Loucy (cell line): ENCODE measurements around the gene NEK6.

Source experiments
- EZH2phosphoT487 ChIP-seq: fragments of 200-600 bp; IDR thresholded peaks from 2 replicates; pipeline ENCODE4 v1.6.1; 2018; ENCODE audit warnings: antibody characterized with exemption, mild to moderate bottlenecking, moderate library complexity, borderline replicate concordance
- TF ChIP-seq, protein P1 (sequence below): fragments of 200-600 bp; sonication (generic); conservative IDR thresholded peaks from 2 replicates; pipeline ENCODE4 v1.5.1; 2014; ENCODE audit warnings: mild to moderate bottlenecking, antibody characterized with exemption, low read length

DNA sequence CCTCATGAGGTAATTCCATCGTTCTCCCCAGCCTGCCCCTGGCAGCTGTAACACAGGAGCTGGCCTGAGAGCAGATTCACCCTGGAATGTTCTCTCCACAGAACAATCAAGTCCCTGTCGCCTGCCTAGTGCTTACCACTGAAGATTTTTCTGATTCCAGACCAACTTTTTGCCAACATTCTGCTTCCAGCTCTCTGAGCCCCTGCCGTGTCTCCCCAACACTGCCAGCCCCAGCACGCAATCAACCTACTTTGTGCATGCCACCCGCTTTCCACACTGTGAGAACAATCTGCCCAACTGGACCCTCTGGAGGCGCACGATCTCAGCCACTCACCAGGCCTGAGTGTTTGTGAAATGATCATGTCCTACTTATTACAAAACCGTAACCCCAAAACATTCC, 94.9 kb downstream of the NEK6 start:
- TF ChIP-seq, protein P1, sequence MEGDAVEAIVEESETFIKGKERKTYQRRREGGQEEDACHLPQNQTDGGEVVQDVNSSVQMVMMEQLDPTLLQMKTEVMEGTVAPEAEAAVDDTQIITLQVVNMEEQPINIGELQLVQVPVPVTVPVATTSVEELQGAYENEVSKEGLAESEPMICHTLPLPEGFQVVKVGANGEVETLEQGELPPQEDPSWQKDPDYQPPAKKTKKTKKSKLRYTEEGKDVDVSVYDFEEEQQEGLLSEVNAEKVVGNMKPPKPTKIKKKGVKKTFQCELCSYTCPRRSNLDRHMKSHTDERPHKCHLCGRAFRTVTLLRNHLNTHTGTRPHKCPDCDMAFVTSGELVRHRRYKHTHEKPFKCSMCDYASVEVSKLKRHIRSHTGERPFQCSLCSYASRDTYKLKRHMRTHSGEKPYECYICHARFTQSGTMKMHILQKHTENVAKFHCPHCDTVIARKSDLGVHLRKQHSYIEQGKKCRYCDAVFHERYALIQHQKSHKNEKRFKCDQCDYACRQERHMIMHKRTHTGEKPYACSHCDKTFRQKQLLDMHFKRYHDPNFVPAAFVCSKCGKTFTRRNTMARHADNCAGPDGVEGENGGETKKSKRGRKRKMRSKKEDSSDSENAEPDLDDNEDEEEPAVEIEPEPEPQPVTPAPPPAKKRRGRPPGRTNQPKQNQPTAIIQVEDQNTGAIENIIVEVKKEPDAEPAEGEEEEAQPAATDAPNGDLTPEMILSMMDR = no peak
- TF ChIP-seq EZH2phosphoT487 = no peak
